GM19328 (cell line): ENCODE measurements around the gene SIT1.
A peak's percentile ranks its signal among the peaks of the same experiment; 100 is the strongest.

Experiments
- ATAC-seq: cut with Tn5 transposase; IDR thresholded peaks from one replicate; pipeline ENCODE4 v1.9.1; 2021; ENCODE audit warnings: mild to moderate bottlenecking, moderate library complexity; ENCODE audit not compliant: unreplicated experiment

The SIT1 gene

DNA sequence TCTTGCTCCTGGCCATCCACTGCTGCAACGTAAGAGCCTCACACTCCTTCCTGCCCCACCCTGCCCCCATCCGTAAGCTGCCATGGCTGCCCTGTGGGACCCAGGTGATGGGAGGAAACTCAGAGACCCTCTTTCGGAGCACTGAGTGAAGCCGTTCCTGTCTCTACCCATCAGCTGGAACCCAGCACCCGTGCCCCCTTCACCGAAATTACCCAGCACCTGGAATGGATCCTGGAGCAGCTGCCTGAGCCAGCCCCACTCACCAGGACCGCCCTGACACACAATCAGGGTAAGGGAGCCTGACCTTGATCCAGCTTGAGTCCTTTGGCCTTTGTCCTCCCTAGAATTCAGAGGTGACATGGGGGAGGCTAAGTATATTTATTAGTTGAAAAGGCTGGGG, 42.5 kb downstream of the SIT1 start:
- ATAC-seq: no peak

GRCh38 chr9:35606726-35607125, 44.0 kb downstream of the SIT1 start:
- no peak for ATAC-seq

GRCh38 chr9:35606138-35606504, 44.6 kb downstream of the SIT1 start:
- ATAC-seq: no peak

DNA sequence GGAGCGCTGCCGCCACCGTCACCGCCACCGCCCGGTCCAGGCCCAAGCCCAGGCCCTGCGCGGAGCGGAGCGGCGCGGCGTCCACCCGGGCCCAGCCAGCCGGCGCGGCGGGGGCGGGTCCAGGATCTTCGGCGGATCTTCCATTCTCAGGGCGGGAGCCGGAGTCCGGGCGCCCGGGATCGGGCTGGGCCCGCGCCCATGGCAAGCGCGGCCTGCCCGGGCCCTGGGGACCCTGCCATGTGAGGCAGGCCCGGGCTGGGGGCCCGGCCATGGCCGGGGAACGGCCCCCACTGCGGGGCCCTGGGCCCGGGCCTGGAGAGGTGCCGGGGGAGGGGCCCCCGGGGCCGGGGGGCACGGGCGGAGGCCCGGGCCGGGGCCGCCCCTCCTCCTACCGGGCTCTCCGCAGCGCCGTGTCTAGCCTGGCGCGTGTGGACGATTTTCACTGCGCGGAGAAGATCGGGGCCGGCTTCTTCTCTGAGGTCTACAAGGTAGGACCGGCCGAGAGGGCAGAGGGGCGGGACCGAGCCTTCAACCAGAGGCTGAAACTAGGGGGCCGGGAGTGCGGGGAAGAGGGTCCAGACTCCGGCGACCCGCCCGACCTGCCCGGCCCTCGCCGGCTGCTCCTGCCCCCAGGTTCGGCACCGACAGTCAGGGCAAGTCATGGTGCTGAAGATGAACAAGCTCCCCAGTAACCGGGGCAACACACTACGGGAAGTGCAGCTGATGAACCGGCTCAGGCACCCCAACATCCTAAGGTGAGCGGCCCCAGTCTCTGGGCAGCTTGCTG, 45.2 kb downstream of the SIT1 start:
- ATAC-seq: peak; percentile 7

- peak; percentile 46 for ATAC-seq
These were observed 46.0 kb downstream of the SIT1 start, which contains the start of gene TESK1 for GRCh38 chr9:35604578-35605350. Gene TESK1, plus strand, starts transcription at chr9:35605262. Its CDS starts 358 bp downstream, at chr9:35605620.

DNA sequence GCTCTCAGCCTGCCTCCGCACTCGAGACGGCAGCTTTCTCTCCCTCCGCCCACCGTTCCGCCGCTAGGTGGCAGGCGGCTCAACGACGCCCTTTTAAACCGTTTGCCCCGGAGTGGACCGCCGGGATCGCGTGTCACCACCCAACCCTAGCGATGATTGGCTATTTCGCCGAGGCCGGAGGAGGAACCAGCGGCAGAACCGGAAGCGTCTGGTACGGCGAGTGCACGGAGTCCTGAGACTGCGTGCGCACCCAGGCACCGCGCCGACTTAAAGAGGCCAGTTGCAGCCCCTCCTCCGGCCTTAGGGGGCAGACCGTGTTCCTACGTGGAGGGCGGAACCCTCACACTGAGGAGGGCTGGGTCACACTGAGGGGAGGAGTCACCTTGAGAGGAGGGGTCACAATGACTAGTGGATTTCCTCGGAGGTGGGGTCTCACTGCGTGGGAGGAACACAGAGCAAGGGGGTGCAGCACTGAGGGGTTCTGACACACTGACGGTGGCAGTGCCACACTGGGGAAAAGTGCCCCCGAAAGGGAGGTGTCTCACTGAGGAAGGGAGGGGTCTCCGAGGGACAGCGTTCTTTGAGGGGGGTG, 46.6 kb downstream of the SIT1 start:
- peak; percentile 84 for ATAC-seq

DNA sequence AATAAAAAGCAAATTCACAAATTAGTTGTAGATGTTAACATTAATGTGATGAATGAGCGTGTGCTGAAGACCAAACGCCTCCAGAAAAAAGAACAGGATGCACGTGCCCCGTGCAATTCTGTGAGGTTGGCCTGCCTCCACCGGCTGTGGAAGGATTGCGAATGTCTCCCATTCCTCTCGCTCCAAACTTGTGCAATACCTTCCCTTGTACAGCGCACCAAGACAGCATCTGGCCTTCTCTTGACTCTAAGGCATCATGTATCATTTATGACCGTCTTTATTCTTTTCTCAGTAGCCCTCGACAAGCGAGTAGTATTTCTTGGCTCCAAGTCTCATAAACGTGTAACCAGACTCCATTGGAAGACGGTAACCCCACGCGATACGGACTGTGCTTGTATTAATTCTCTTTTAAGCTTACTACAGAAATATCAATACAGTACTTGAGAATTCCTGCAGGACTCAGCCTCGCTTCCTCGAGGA, 47.2 kb downstream of the SIT1 start:
- ATAC-seq: no peak

DNA sequence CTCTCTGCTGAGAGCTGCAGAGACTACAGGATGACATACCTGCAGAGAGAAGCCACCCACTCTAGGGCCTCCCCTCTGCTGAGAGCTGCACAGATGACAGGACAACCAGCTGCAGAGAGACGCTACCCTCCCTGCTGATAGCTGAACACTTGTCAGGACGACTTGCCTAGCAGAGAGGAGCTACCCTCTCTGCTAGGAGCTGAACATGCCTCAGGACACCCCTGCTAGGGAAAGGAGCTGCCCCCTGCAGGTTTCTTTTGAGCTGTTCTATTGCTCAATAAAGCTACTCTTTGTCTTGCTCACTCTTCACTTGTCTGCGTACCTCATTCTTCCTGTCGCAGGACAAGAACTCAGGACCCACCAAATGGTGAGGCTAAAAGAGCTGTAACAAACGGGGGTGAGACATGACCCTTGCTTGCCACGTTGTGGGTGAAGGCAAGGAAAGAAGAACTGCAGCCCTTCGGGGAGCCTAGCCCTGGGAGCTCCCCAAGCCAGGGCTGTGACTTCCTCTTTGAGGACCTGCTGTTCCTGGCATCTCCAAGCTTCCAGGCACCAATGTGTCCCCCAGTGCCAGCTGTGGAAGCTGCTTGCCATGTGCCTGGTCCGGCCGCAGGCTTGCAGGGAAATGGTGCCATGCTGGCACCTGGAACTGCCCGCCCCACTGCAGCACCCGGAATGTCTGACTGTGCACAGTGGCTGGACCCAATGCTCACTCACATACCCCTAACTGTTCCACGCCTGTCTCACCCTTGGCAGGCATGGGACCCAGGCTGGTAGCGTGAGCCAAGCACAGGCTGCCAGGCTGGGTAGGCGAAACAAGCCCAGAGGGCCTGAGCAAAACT, 50.7 kb downstream of the SIT1 start:
- no peak for ATAC-seq
